Neutrophil (primary cell): ENCODE measurements around the gene TMEM175.

ENCODE experiments used
- H3K27ac ChIP-seq: fragments of 200-600 bp; sonication (generic); 2 replicates; pipeline ENCODE4 v1.5.1; 2016; ENCODE audit warnings: mild to moderate bottlenecking, moderate library complexity
- H3K27me3 ChIP-seq: fragments of 200-600 bp; sonication (generic); 2 replicates; pipeline ENCODE4 v1.6.0; 2016; ENCODE audit warnings: mild to moderate bottlenecking
- H3K36me3 ChIP-seq: fragments of 200-600 bp; sonication (generic); 2 replicates; pipeline ENCODE4 v1.5.1; 2017
- H3K4me1 ChIP-seq, 2 experiments: fragments of 200-600 bp in 1 of 2; sonication (generic) in 1 of 2; 1 replicate in 1 of 2; 2 replicates in 1 of 2; pipeline versions ENCODE4 v1.5.1 to v1.6.1; 2013 to 2016; ENCODE audit warnings: low read depth in 1 of 2, low read length in 1 of 2, mild to moderate bottlenecking in 1 of 2, moderate library complexity in 1 of 2; ENCODE audit not compliant: control insufficient read depth in 1 of 2, insufficient read depth in 1 of 2
- H3K4me3 ChIP-seq, 2 experiments: fragments of 200-600 bp in 1 of 2; sonication (generic) in 1 of 2; 1 replicate in 1 of 2; 2 replicates in 1 of 2; pipeline ENCODE4 v1.5.1; 2013 to 2016; ENCODE audit warnings: low read depth in 1 of 2, low read length in 1 of 2, mild to moderate bottlenecking in 1 of 2, moderate library complexity in 1 of 2
- H3K9me3 ChIP-seq: fragments of 200-600 bp; sonication (generic); 2 replicates; pipeline ENCODE4 v1.5.1; 2016
- CTCF ChIP-seq: fragments of 200-600 bp; sonication (generic); IDR thresholded peaks from 2 replicates; pipeline ENCODE4 v1.5.1; 2016; ENCODE audit warnings: antibody characterized with exemption

Gene TMEM175

GRCh38 chr4:948936-949300 is 16.7 kb downstream of the TMEM175 start:
- H3K27ac ChIP-seq: no peak overlapping the region

GRCh38 chr4:949656-950055 is 17.4 kb downstream of the TMEM175 start:
- Histone ChIP-seq H3K27me3 (peaks cover 15% of the 10 kb centered on the region), H3K36me3 (peaks cover 49% of the 10 kb centered on the region), H3K4me3 (no peak overlapping the region), H3K27ac (no peak overlapping the region), H3K9me3 (no peaks in the 10 kb centered on the region), H3K4me1 (no peaks in the 10 kb centered on the region)
- TF ChIP-seq CTCF: no peak

More at GRCh38 chr4:948936-949300, 16.7 kb downstream of the TMEM175 start:
- Histone ChIP-seq H3K9me3 (no peaks in the 10 kb centered on the region), H3K36me3 (peaks cover 42% of the 10 kb centered on the region), H3K4me1 (no peaks in the 10 kb centered on the region), H3K27me3 (peaks cover 15% of the 10 kb centered on the region), H3K4me3 (no peak overlapping the region)
- TF ChIP-seq CTCF: no peak

- no peak for TF ChIP-seq CTCF
- Histone ChIP-seq H3K27me3 (peaks cover 15% of the 10 kb centered on the region), H3K9me3 (no peaks in the 10 kb centered on the region), H3K27ac (no peak overlapping the region), H3K4me3 (no peak overlapping the region), H3K4me1 (no peaks in the 10 kb centered on the region), H3K36me3 (peaks cover 56% of the 10 kb centered on the region)
Measured at GRCh38 chr4:950136-951020, 18.1 kb downstream of the TMEM175 start.

- no peak overlapping the region for H3K4me3 ChIP-seq
- TF ChIP-seq CTCF: no peak
- H3K36me3 ChIP-seq: peaks cover 65% of the 10 kb centered on the region
- no peaks in the 10 kb centered on the region for H3K9me3 ChIP-seq
- H3K27ac ChIP-seq: no peak overlapping the region
- peaks cover 9% of the 10 kb centered on the region for H3K27me3 ChIP-seq
- no peaks in the 10 kb centered on the region for H3K4me1 ChIP-seq
Measured at GRCh38 chr4:951186-951585, 18.9 kb downstream of the TMEM175 start.

GRCh38 chr4:951594-952468 is 19.6 kb downstream of the TMEM175 start:
- no peak for TF ChIP-seq CTCF
- Histone ChIP-seq H3K4me1 (no peaks in the 10 kb centered on the region), H3K27ac (no peak overlapping the region), H3K9me3 (no peaks in the 10 kb centered on the region), H3K36me3 (peaks cover 70% of the 10 kb centered on the region), H3K27me3 (peaks cover 3% of the 10 kb centered on the region), H3K4me3 (no peak overlapping the region)
